Common myeloid progenitor, CD34-positive (primary cell): ENCODE data around the gene SPINK4.

Experiments
- CTCF ChIA-PET: fragments of 350-600 bp; sonication (Branson Sonifier 250); formaldehyde crosslinking; loops from one replicate; lab custom pipeline; 2021; ENCODE audit warnings: antibody characterized with exemption; lab: Charles Lee
- POLR2A ChIA-PET: fragments of 350-600 bp; sonication (Branson Sonifier 250); formaldehyde crosslinking; loops from one replicate; lab custom pipeline; 2021; ENCODE audit warnings: antibody characterized with exemption; lab: Charles Lee
- DNase-seq, 3 donors: peaks; one replicate each; pipeline versions ENCODE4 v3.0.0 to v3.0.0-alpha.2; 2013
- H3K27ac ChIP-seq, 2 experiments: 1 replicate in 1 of 2; 2 replicates in 1 of 2; pipeline ENCODE4 v1.7.0; 2013; ENCODE audit warnings: inconsistent platforms in 2 of 2, low read length in 2 of 2, mild to moderate bottlenecking in 2 of 2, low read depth in 1 of 2, moderate library complexity in 1 of 2; ENCODE audit not compliant: severe bottlenecking in 2 of 2, insufficient read depth in 1 of 2, poor library complexity in 1 of 2
- H3K27me3 ChIP-seq, 5 experiments: replicated peaks in 2 of 5; 1 replicate in 3 of 5; 2 replicates in 2 of 5; pipeline versions ENCODE4 v1.6.1 to v1.7.0; 2013; ENCODE audit warnings: low read length in 4 of 5, mild to moderate bottlenecking in 2 of 5, moderate library complexity in 2 of 5, inconsistent platforms in 1 of 5; ENCODE audit not compliant: insufficient read depth in 5 of 5, control insufficient read depth in 4 of 5
- H3K36me3 ChIP-seq, 4 experiments: 1 replicate in 2 of 4; 2 replicates in 2 of 4; pipeline versions ENCODE4 v1.6.1 to v1.7.0; 2013; ENCODE audit warnings: low read length in 3 of 4, control low read depth in 1 of 4, mild to moderate bottlenecking in 1 of 4; ENCODE audit not compliant: control insufficient read depth in 4 of 4, insufficient read depth in 4 of 4
- H3K4me1 ChIP-seq, 4 experiments: 1 replicate in 3 of 4; 2 replicates in 1 of 4; pipeline versions ENCODE4 v1.6.1 to v1.7.1; 2013; ENCODE audit warnings: low read length in 3 of 4, mild to moderate bottlenecking in 3 of 4, control low read depth in 1 of 4, inconsistent platforms in 1 of 4, moderate library complexity in 1 of 4; ENCODE audit not compliant: control insufficient read depth in 4 of 4, insufficient read depth in 4 of 4; ENCODE audit errors: control extremely low read depth in 1 of 4
- H3K4me3 ChIP-seq, 7 experiments: 1 replicate in 4 of 7; 2 replicates in 3 of 7; pipeline versions ENCODE4 v1.5.1 to v1.7.0; 2013; ENCODE audit warnings: mild to moderate bottlenecking in 7 of 7, low read length in 6 of 7, moderate library complexity in 6 of 7, inconsistent platforms in 2 of 7, low read depth in 2 of 7, control low read depth in 1 of 7; ENCODE audit not compliant: insufficient read depth in 4 of 7, control insufficient read depth in 1 of 7; ENCODE audit errors: extremely low read depth in 1 of 7
- H3K9me3 ChIP-seq, 5 experiments: 1 replicate in 4 of 5; 2 replicates in 1 of 5; pipeline versions ENCODE4 v1.6.1 to v1.7.1; 2013; ENCODE audit warnings: low read length in 4 of 5, mild to moderate bottlenecking in 2 of 5, inconsistent platforms in 1 of 5, low read depth in 1 of 5, moderate library complexity in 1 of 5; ENCODE audit not compliant: control insufficient read depth in 4 of 5, insufficient read depth in 2 of 5; ENCODE audit errors: control extremely low read depth in 1 of 5
- WGBS: methylation state at CpG from one replicate; pipeline ENCODE4 v1.1.5; 2013; ENCODE audit not compliant: insufficient coverage; 5-methylcytosine and 5-hydroxymethylcytosine counted together

SPINK4 gene

DNA sequence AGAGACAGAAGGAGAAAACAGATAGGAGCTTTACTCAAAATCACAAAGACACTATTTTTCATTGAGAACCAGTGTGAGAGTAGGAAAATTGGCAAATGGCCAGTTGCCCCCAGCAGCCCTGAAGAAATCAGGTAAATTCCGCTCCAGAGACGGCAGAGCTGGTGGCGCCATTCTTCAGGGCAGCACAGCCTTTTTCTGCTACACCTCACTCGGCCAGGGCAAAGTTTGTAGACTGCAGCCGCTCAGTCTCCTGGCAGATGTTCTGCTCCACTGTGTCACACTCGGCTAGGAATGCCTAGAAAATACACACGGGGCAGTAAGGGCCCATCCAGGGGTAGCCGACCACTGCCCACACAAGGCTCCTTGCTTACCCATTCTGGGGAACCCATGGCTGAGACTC is 15.0 kb downstream of the SPINK4 start:
- no peaks in the 10 kb centered on the region for H3K27me3 ChIP-seq
- H3K27ac ChIP-seq = no peak overlapping the region
- 99% methylated on average over 8 of the region's 8 CpGs for WGBS
- ChIA-PET CTCF (interaction anchor here (3.7 kb wide), 1 partner anchor 14 kb away, joined by 17 read pairs; the partner anchor contains the start of gene SPINK4), POLR2A (interaction anchor here (0.8 kb wide), 1 partner anchor 9 kb away, joined by 5 read pairs; no protein-coding TSS in a partner anchor)
- H3K9me3 ChIP-seq = no peaks in the 10 kb centered on the region
- no peak overlapping the region for H3K4me3 ChIP-seq
- H3K36me3 ChIP-seq = peaks cover 44 to 83% (median 64%) of the 10 kb centered on the region in 4 experiments
- H3K4me1 ChIP-seq = no peaks in the 10 kb centered on the region
- DNase-seq = no peak

DNA sequence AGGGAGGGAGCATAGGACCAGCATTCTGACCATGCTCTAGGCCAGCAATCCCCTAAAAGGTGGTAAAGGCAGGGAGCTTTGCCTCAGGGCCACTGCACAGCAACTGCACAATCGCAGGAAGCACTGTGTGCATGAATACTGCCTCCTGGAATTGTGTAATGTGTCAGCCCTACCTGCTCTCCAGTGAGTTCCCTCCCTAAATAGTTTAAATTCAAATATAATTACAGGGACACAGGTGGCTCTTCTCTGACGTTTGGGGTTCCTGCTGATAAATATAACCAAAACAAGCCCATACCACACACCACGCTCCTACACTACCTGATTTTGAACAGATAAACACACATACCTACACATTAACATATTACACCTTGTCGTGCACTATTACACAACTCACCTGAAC is 15.5 kb downstream of the SPINK4 start:
- no peak for DNase-seq
- no peak overlapping the region for H3K27ac ChIP-seq
- H3K36me3 ChIP-seq = peaks cover 46 to 86% (median 67%) of the 10 kb centered on the region in 4 experiments
- H3K27me3 ChIP-seq = no peaks in the 10 kb centered on the region
- ChIA-PET CTCF (interaction anchor here (3.7 kb wide), 1 partner anchor 15 kb away, joined by 17 read pairs; the partner anchor contains the start of gene SPINK4), POLR2A (interaction anchor here (0.8 kb wide), 1 partner anchor 8 kb away, joined by 5 read pairs; no protein-coding TSS in a partner anchor)
- no peaks in the 10 kb centered on the region for H3K9me3 ChIP-seq
- 94% methylated on average over 3 of the region's 4 CpGs for WGBS
- H3K4me3 ChIP-seq = no peak overlapping the region
- H3K4me1 ChIP-seq = no peaks in the 10 kb centered on the region

DNA sequence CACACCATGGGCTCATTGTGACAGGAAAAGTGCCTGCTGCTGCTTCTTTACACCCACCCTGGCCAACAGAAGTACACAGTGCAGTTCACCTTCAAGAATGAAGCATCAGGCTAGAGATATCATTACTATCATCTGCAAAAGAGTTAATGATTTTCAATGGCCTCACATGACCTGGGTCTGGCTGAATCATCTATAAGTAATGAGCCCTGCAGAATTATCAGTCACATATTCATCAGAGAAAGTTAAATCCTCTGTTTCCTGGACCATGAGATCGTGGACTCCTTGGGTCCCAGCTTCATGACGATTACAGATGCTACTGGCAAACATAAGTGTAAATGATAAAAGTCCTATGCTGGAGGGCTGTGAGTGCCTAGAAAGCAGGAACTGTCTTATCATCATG is 16.3 kb downstream of the SPINK4 start:
- WGBS = 100% methylated on average over 1 of the region's 2 CpGs
- CTCF ChIA-PET = interaction anchor here (1.1 to 1.6 kb wide), 2 partner anchors 13 to 23 kb away, joined by 3 to 7 read pairs; no protein-coding TSS in a partner anchor
- Histone ChIP-seq H3K36me3 (peaks cover 46 to 90% (median 69%) of the 10 kb centered on the region in 4 experiments), H3K27ac (no peak overlapping the region), H3K27me3 (no peaks in the 10 kb centered on the region), H3K4me3 (no peak overlapping the region), H3K4me1 (no peaks in the 10 kb centered on the region), H3K9me3 (no peaks in the 10 kb centered on the region)
- POLR2A ChIA-PET = no interaction called here
- no peak for DNase-seq

DNA sequence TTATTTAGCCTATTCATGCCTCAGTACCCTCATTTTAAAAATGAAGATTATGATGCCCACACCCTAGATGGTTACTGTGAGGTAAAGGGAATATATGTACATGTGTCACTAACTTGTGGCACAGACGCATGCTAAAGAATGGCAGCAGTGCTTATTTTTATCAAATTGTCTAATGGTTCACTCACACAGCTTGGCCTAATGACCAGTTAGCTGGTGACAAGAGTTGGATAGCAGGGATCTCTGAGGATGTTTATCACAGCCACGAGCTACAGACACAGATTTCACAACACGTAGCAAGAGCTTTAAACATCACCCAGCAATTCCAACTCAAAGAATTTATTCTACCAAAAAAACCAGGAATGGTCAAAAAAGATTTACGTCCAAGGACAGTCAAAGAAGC is 17.3 kb downstream of the SPINK4 start:
- Histone ChIP-seq H3K9me3 (no peaks in the 10 kb centered on the region), H3K27ac (no peak overlapping the region), H3K27me3 (no peaks in the 10 kb centered on the region), H3K36me3 (peaks cover 50 to 93% (median 74%) of the 10 kb centered on the region in 4 experiments), H3K4me1 (no peaks in the 10 kb centered on the region), H3K4me3 (no peak overlapping the region)
- 95% methylated on average over 3 of the region's 4 CpGs for WGBS
- ChIA-PET CTCF (interaction anchor here (0.7 to 1.6 kb wide), 3 partner anchors 14 to 207 kb away, joined by 3 to 7 read pairs (median 3); no protein-coding TSS in a partner anchor), POLR2A (no interaction called here)
- DNase-seq = no peak

DNA sequence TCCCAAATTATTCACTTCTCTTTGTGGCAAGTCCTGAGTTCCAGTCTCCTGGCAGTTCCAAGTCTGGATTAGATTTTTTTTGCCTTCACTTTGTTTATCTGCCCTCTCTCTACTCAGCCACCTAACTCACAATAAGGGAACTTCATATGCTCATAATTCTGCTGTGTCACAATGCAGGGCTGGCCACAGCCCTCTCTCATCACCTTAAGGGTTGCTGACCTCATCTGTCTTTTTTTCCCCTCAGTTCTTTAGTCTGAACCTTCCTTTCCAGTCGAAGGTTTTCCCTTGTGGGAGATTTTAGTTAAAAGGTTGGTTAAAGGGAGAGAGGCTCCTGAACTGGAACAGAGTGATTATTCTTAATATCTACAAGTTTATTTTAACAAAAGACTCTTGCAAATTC is 20.4 kb downstream of the SPINK4 start:
- POLR2A ChIA-PET = no interaction called here
- Histone ChIP-seq H3K27ac (peak overlapping the region in 1 of 2 experiments; percentile 18), H3K9me3 (no peaks in the 10 kb centered on the region), H3K27me3 (no peaks in the 10 kb centered on the region), H3K4me3 (no peak overlapping the region), H3K4me1 (peaks cover 8 to 19% (median 14%) of the 10 kb centered on the region in 4 experiments), H3K36me3 (peaks cover 37 to 64% (median 52%) of the 10 kb centered on the region in 4 experiments)
- WGBS = no CpG with 5 or more reads among the region's 1 CpG
- no peak for DNase-seq
- CTCF ChIA-PET = no interaction called here

GRCh38 chr9:33263131-33264002 is 23.4 kb downstream of the SPINK4 start:
- Histone ChIP-seq H3K4me1 (peaks cover 8 to 32% (median 21%) of the 10 kb centered on the region in 4 experiments), H3K27me3 (no peaks in the 10 kb centered on the region), H3K36me3 (peaks cover 19 to 54% (median 41%) of the 10 kb centered on the region in 4 experiments), H3K9me3 (no peaks in the 10 kb centered on the region), H3K27ac (peak overlapping the region; percentile 71 to 85), H3K4me3 (peak overlapping the region; percentile 92 to 99 (median 95))
- CTCF ChIA-PET = interaction anchor here (0.8 to 1.6 kb wide), 3 partner anchors 10 to 32 kb away, joined by 3 to 4 read pairs (median 3); no protein-coding TSS in a partner anchor
- POLR2A ChIA-PET = interaction anchor here (0.9 to 1.5 kb wide), 2 partner anchors 8 to 37 kb away, joined by 4 to 5 read pairs; no protein-coding TSS in a partner anchor
- 4% methylated on average over 23 of the region's 25 CpGs for WGBS
- DNase-seq = peak in 2 of 3 donors; percentile 37 to 47
